GM12874 (cell line): ENCODE results near the gene RORB.

Experiments
- TF ChIP-seq, protein P1 (sequence below): IDR thresholded peaks from 2 replicates; pipeline ENCODE4 v1.5.1; 2011; ENCODE audit warnings: low read depth, mild to moderate bottlenecking, control low read depth, low read length, moderate library complexity; ENCODE audit not compliant: insufficient read depth

The RORB gene

DNA sequence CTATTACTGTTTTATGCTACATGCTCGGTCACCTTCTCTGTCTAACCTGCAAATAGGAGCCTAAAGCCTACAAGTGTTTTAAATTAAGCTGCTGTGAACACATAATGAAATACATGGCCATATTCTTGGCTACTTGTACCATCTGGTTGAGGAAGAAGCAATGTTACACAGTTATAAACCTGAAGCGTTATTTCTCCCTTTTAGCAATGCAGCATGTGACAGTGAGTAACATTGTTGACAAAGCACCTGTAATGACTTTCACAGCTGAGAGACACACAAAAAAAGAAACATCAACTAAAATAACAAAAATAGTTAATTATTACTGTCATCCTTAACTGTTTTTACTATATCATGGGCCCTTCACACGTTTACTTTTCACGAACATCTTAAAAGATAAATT, 146.9 kb downstream of the RORB start:
- TF ChIP-seq, protein P1, sequence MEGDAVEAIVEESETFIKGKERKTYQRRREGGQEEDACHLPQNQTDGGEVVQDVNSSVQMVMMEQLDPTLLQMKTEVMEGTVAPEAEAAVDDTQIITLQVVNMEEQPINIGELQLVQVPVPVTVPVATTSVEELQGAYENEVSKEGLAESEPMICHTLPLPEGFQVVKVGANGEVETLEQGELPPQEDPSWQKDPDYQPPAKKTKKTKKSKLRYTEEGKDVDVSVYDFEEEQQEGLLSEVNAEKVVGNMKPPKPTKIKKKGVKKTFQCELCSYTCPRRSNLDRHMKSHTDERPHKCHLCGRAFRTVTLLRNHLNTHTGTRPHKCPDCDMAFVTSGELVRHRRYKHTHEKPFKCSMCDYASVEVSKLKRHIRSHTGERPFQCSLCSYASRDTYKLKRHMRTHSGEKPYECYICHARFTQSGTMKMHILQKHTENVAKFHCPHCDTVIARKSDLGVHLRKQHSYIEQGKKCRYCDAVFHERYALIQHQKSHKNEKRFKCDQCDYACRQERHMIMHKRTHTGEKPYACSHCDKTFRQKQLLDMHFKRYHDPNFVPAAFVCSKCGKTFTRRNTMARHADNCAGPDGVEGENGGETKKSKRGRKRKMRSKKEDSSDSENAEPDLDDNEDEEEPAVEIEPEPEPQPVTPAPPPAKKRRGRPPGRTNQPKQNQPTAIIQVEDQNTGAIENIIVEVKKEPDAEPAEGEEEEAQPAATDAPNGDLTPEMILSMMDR: no peak

DNA sequence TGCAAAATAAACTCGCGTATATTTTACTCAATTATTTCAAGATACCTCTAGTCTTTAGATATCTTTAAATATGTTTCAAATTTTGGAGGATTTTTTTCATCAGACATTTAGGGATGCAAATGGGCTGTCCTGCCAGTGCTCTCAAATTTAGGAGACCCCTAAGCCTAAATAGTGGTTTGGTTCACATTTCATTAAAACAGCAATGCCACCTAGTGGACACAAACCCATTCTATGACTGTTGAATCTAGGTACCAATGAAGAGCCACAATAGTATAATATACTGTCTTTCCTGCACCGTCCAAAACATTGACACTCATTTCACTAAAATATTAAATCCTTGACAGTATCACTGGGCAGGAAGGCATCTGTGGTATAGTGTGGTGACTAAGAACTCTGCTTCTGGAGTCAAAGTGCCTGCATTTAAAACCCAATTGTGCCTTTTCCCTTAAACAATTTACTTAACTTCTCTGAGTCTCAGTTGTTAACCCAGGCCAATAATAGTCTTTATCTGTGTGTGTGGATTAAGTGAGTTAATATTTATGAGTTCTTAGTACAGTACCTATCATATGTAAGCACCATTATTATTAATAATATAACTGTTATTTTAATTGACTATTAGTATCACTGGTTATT, 148.0 kb downstream of the RORB start:
- TF ChIP-seq, protein P1: peak; percentile 50; the same call in 1 of the 2 replicates

DNA sequence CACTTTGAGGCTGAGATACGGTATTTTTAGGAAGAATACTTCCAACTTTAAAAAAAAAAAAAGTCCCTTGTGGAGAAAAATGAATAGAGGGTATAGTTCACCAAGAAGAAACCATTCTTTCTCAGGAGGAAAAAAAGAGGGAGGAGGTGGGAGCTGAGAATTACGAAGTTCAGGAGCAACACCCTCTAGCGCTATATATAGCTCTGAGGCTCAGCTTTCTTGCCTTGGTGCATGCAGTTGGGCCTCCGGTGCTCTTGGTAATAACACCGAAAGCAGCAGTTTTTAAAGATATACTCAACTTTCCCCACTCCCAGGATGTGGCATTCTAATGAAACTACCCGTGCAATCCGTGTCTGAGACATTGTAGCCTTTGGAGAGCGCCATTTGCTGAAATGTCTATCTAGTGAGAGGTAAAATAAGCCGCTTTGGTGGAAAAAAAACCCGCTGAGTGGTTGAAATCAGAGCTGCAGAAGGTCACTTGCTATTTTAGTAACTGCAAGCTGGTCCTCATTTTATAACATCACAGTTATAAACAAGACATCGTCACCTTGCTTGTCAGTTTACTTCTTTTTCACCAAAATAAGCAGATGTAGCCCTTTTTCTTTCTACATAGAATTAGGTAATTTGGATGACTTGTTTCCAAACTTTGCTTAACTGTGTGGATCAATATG, 156.4 kb downstream of the RORB start:
- TF ChIP-seq, protein P1: no peak

DNA sequence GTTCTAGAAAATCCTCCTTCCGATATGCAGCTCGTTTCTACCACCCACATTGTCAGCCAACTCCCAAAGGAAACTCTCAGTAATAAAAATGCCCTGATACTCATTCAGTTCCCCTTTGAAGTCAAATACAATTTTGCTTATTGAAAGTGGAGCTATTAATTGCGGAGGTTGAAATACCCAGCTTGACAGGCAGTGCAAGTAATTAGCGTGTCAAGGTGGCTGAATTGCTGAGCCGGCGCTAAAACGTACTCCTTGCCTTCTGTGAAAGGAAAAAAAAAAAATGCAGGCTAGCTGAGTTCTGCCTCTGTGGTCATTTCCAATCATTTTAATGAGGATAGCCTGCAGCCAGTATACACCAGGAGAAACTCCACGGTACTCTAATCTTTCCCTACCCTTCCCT, 165.5 kb downstream of the RORB start:
- TF ChIP-seq, protein P1: no peak

DNA sequence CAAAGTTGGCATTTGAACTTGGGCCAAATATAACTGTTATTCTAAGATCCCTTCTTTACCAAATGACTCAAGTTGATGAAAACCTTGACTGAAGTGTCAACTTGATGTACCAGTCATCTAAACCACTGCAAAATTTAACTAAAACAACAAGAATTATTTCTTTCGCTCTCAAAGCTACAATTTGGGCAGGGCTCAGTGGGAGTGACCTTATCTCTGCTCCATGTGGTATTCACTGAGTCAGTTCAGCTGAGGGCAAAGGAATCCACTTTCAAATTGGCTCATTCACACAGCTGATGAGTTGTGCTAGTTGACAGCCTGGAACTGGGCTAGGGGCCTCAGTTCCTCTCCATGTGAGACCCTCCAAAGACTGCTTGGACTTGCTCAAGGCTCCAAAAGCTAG, 166.3 kb downstream of the RORB start:
- TF ChIP-seq, protein P1: no peak

DNA sequence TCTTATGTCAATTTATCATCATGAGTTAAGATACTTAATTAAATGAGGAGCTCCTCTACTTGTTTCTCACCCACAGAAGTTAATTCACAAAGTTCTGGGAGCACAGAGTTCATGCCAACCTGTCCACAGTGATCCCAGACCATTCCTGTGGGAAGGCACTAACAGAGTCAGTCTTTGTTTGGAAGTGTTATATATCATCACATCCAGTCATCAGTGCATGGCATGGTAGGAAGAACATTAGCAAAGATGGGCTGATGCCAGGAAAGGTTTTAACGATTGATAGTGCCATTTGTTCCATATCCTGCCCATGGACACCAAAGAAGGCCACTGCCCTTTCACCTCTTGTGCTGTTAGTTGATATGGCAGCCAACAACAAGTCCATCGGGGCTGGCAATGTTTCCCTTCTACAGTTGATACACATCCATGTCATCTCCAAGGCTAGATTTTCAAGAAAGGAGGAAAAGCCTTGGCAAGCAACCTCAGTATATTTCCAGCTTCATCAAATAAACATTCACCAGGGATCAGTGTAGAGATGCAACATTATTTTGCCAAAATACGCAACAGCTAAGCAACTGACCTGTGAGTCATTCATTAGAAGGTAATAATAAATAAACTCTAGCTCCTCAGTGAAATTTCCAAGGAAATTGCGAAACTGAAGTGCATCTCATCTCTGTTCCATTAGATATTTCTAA, 169.6 kb downstream of the RORB start:
- TF ChIP-seq, protein P1: no peak

DNA sequence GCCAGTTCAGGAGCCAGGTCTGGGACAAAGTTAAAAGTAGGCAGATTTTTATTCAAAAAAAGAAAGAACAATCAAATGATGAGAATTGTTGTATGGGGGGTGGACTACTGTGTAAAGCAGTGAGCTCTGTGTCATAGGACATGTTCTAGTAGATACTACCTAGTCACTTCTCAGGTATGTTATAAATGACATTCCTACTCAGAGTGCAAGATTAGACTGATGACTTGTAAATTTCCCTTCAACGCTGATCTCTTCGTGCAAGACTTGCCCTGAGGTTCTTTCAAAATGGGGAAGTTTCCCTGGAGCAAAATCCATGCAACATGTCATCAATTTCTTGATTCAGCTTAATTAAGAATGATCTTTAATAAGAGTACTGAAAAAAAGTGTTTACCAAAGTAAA, 175.1 kb downstream of the RORB start:
- TF ChIP-seq, protein P1: no peak
